Measurements from ENCODE around the gene C7orf57. TPM values are rescaled to one million over a fixed set of nuclear protein-coding genes. Genes with fewer than 3 reads are reported as not detected.
"Not testable (repeated sequence)": the region's sequence is repeated elsewhere in the genome, so short reads cannot be mapped to it uniquely, and the experiment has no call there.

C7orf57 gene
- 1 to 10 TPM; 1.0 to 1.1 TPM for total RNA-seq

DNA sequence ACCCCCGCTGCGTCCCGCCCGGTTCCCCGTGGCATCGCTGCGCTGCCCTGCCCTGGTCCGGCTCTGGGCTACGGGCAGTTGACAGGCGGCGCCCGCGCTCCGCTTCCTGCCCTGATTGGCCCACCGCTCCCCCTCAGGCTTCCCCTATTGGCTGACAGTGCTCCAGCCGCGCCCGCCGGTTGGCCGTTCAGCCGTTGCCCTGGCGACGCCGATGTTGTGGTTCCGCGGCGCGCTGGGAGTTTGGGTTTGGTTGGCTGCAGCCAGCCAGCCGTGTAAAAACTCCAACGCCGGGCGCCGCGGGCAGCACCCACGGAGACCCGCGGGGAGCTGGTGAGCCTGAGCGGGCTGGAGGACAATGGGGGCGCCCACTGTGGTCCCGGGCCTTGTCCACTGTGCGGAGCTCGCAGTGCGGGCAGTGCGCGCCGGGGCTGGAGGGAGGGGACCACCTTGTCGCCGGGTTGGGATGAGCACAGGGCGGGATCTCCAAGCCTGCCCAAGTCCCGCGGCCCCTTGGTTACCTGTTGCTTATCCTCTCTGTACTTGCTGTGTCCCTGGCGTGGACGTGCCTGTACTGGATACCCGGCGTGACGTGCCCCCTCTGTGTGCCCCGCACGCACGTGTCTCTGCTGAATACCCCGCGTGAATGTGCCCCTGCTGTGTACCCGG is at the start of gene C7orf57:
TSS of gene C7orf57 (plus strand) at position 243 of the 666 bp plus-strand sequence. CDS start 766 bp downstream, outside the sequence.
- peak within 1 kb of the TSS; percentile 78 for H3K4me3 Mint-ChIP-seq
- H3K27me3 Mint-ChIP-seq, result peaks cover 32% of the 10 kb centered on the region
- no peaks in the 10 kb centered on the region for H3K9me3 Mint-ChIP-seq
- H3K27ac Mint-ChIP-seq, result no peak within 1 kb of the TSS
- DNase-seq, result peak; percentile 89
- no peaks in the 10 kb centered on the region for H3K36me3 Mint-ChIP-seq
- peaks cover 3% of the 10 kb centered on the region for H3K4me1 Mint-ChIP-seq

- Mint-ChIP-seq H3K27me3 (no peaks in the 10 kb centered on the region), H3K36me3 (peaks cover 4% of the 10 kb centered on the region), H3K4me3 (no peak overlapping the region), H3K27ac (no peak overlapping the region), H3K4me1 (peaks cover 19% of the 10 kb centered on the region), H3K9me3 (peaks cover 2% of the 10 kb centered on the region)
- DNase-seq, result no peak
Observed at GRCh38 chr7:47988496-47989386, 46.6 kb upstream of the C7orf57 start.

DNA sequence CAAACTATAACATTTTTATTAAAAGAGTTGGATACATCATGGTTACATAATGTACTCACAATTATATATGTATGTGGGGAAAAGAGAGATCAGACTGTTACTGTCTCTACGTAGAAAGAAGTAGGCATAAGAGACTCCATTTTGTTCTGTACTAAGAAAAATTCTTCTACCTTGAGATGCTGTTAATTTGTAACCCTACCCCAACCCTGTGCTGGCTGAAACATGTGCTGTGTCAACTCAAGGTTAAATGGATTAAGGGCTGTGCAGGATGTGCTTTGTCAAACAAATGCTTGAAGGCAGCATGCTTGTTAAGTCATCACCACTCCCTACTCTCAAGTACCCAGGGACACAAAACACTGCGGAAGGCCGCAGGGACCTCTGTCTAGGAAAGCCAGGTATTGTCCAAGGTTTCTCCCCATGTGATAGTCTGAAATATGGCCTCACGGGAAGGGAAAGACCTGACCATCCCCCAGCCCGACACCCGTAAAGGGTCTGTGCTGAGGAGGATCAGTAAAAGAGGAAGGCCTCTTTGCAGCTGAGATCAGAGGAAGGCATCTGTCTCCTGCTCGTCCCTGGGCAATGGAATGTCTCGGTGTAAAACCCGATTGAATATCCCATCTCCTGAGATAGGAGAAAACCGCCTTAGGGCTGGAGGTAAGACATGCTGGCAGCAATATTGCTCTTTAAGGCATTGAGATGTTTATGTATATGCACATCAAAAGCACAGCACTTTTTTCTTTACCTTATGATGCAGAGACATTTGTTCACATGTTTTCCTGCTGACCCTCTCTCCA is 45.5 kb upstream of the C7orf57 start:
- not testable (repeated sequence) for H3K27me3 Mint-ChIP-seq, H3K9me3 Mint-ChIP-seq, H3K4me3 Mint-ChIP-seq, H3K36me3 Mint-ChIP-seq, DNase-seq, H3K27ac Mint-ChIP-seq
- H3K4me1 Mint-ChIP-seq, result peaks cover 19% of the 10 kb centered on the region

GRCh38 chr7:47990592-47990991 is 44.8 kb upstream of the C7orf57 start:
- H3K27ac Mint-ChIP-seq, result no peak overlapping the region
- H3K4me3 Mint-ChIP-seq, result no peak overlapping the region
- no peak for DNase-seq
- H3K4me1 Mint-ChIP-seq, result peaks cover 19% of the 10 kb centered on the region
- H3K36me3 Mint-ChIP-seq, result peaks cover 4% of the 10 kb centered on the region
- peaks cover 2% of the 10 kb centered on the region for H3K9me3 Mint-ChIP-seq
- H3K27me3 Mint-ChIP-seq, result no peaks in the 10 kb centered on the region

GRCh38 chr7:47991270-47991669 is 44.1 kb upstream of the C7orf57 start:
- no peak for DNase-seq
- Mint-ChIP-seq H3K9me3 (peaks cover 2% of the 10 kb centered on the region), H3K36me3 (peaks cover 4% of the 10 kb centered on the region), H3K27ac (peak overlapping the region; percentile 97), H3K4me1 (peaks cover 19% of the 10 kb centered on the region), H3K4me3 (peak overlapping the region; percentile 79), H3K27me3 (no peaks in the 10 kb centered on the region)

DNA sequence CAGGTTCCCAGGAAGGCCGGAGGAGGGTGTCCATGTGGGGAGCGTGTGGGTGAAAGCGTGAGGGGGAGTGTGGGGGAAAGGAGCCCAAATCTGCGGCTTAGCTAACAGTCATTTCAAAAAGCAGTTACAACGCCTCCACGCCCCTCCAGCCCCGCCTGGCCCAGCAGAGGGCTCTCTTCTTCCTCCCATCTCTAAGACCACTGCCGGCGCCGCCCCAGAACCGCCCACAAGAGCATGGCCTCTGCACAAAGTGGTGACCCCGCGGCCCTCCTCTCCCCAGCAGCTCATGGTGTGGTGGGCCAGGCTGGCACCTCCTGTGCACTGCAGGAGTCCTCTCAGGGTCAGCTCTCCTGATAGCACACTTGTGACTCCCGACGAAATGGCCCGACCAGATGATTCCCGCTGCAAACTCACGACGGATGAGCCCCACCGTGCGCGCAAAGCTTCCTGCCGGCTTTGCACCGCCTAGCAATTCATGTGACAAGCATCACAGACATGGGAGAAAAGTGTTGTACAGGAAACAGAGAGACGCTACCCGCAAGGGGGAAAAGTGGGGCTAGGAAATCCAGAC is 43.5 kb upstream of the C7orf57 start:
- peak; percentile 88 for DNase-seq
- Mint-ChIP-seq H3K9me3 (peaks cover 2% of the 10 kb centered on the region), H3K4me1 (peaks cover 19% of the 10 kb centered on the region), H3K27ac (peak overlapping the region; percentile 97), H3K4me3 (peak overlapping the region; percentile 79), H3K27me3 (no peaks in the 10 kb centered on the region), H3K36me3 (peaks cover 4% of the 10 kb centered on the region)

DNA sequence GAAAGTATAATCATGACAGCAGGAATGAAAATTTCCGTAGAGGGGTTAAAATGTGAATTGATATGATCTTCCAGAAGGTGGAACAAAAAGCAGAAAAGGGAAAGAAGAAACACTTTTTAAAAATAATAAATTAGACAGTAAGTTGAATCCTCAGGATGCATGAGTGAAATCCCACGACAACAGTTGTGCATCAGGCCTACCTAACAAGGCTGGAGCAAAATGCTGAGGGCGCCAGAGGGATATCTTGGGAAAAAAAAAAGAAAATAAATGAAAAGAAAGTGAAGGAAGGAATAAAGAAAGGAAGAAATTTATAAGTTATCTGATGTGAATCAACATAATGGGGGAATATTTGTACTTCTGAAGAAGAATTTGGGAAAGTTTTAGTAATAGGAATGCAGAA is 42.9 kb upstream of the C7orf57 start:
- H3K9me3 Mint-ChIP-seq, result peaks cover 2% of the 10 kb centered on the region
- peaks cover 4% of the 10 kb centered on the region for H3K36me3 Mint-ChIP-seq
- H3K27ac Mint-ChIP-seq, result peak overlapping the region; percentile 97
- H3K4me3 Mint-ChIP-seq, result peak overlapping the region; percentile 79
- no peaks in the 10 kb centered on the region for H3K27me3 Mint-ChIP-seq
- peaks cover 19% of the 10 kb centered on the region for H3K4me1 Mint-ChIP-seq
- no peak for DNase-seq

DNA sequence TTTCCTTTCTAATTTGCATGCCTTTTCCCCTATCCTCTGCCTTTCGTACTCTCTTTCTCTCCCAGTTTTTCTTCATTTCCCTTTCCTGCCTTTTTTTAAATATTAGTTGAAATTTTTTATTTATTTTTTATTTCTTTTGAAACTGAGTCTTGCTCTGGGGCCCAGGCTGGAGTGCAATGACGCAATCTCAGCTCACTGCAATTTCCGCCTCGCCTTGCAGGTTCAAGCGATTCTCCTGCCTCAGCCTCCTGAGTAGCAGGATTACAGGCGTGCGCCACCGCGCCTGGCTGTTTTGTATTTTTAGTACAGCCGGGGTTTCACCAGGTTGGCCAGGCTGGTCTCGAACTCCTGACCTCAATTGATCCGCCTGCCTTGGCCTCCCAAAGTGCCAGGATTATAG is 35.9 kb upstream of the C7orf57 start:
- Mint-ChIP-seq H3K27ac (no peak overlapping the region), H3K9me3 (no peaks in the 10 kb centered on the region), H3K36me3 (no peaks in the 10 kb centered on the region), H3K4me1 (no peaks in the 10 kb centered on the region), H3K4me3 (no peak overlapping the region), H3K27me3 (no peaks in the 10 kb centered on the region)
- DNase-seq, result no peak

GRCh38 chr7:48000164-48000563 is 35.2 kb upstream of the C7orf57 start:
- H3K27ac Mint-ChIP-seq, DNase-seq, H3K36me3 Mint-ChIP-seq, H3K4me3 Mint-ChIP-seq, H3K9me3 Mint-ChIP-seq, H3K27me3 Mint-ChIP-seq, H3K4me1 Mint-ChIP-seq: not testable (repeated sequence)

- peaks cover 3% of the 10 kb centered on the region for H3K27me3 Mint-ChIP-seq
- no peaks in the 10 kb centered on the region for H3K36me3 Mint-ChIP-seq
- H3K4me1 Mint-ChIP-seq, result no peaks in the 10 kb centered on the region
- H3K9me3 Mint-ChIP-seq, result no peaks in the 10 kb centered on the region
- no peak overlapping the region for H3K27ac Mint-ChIP-seq
- no peak for DNase-seq
- no peak overlapping the region for H3K4me3 Mint-ChIP-seq
Observed at GRCh38 chr7:48004032-48004431, 31.3 kb upstream of the C7orf57 start.

DNA sequence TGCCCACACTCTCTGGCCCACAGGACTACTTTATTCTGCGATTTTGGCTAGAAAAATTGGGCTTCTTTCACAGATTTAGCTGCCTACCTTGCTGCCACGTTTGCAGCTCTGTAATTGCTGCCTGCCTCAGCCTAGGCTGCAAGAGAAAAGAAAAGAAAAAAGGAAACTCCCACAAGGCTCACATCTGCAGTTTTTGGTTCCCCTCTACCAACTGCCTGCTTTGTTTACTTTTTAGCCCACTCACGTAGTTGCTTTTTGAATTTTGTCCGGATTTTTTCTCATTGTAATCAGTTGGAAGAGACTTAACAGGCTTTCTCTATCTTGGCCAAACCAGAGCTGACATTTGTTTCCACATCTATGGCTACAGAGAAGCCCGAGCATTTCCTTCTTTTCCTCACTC is 30.7 kb upstream of the C7orf57 start:
- no peak for DNase-seq
- Mint-ChIP-seq H3K4me3 (no peak overlapping the region), H3K36me3 (no peaks in the 10 kb centered on the region), H3K4me1 (no peaks in the 10 kb centered on the region), H3K27me3 (peaks cover 3% of the 10 kb centered on the region), H3K27ac (no peak overlapping the region), H3K9me3 (no peaks in the 10 kb centered on the region)

- H3K9me3 Mint-ChIP-seq, result no peaks in the 10 kb centered on the region
- no peaks in the 10 kb centered on the region for H3K36me3 Mint-ChIP-seq
- H3K4me3 Mint-ChIP-seq, result no peak overlapping the region
- H3K27ac Mint-ChIP-seq, result no peak overlapping the region
- peaks cover 3% of the 10 kb centered on the region for H3K27me3 Mint-ChIP-seq
- H3K4me1 Mint-ChIP-seq, result peaks cover 2% of the 10 kb centered on the region
- DNase-seq, result no peak
Observed at GRCh38 chr7:48006866-48007265, 28.5 kb upstream of the C7orf57 start.

GRCh38 chr7:48009257-48009656 is 26.1 kb upstream of the C7orf57 start:
- no peak for DNase-seq
- Mint-ChIP-seq H3K27me3 (peaks cover 3% of the 10 kb centered on the region), H3K4me3 (no peak overlapping the region), H3K9me3 (no peaks in the 10 kb centered on the region), H3K4me1 (peaks cover 2% of the 10 kb centered on the region), H3K36me3 (no peaks in the 10 kb centered on the region), H3K27ac (no peak overlapping the region)

- H3K9me3 Mint-ChIP-seq, result no peaks in the 10 kb centered on the region
- H3K27me3 Mint-ChIP-seq, result peaks cover 3% of the 10 kb centered on the region
- DNase-seq, result no peak
- no peak overlapping the region for H3K27ac Mint-ChIP-seq
- H3K4me1 Mint-ChIP-seq, result peaks cover 2% of the 10 kb centered on the region
- H3K4me3 Mint-ChIP-seq, result no peak overlapping the region
- no peaks in the 10 kb centered on the region for H3K36me3 Mint-ChIP-seq
Observed at GRCh38 chr7:48009954-48010353, 25.4 kb upstream of the C7orf57 start.

GRCh38 chr7:48011323-48011722 is 24.0 kb upstream of the C7orf57 start:
- H3K4me1 Mint-ChIP-seq, result peaks cover 2% of the 10 kb centered on the region
- H3K27ac Mint-ChIP-seq, result no peak overlapping the region
- H3K4me3 Mint-ChIP-seq, result no peak overlapping the region
- no peak for DNase-seq
- peaks cover 3% of the 10 kb centered on the region for H3K27me3 Mint-ChIP-seq
- H3K36me3 Mint-ChIP-seq, result no peaks in the 10 kb centered on the region
- H3K9me3 Mint-ChIP-seq, result no peaks in the 10 kb centered on the region

Data from activated naive CD8-positive, alpha-beta T cell treated with anti-CD3 and anti-CD28 coated beads for 36 hours (primary cell).